Heart left ventricle (tissue), 16 donors: Measurements from ENCODE around the gene IBTK. TPM values are rescaled to one million over a fixed set of nuclear protein-coding genes. Genes with fewer than 3 reads are reported as not detected.

Experiments used
- ATAC-seq, 4 donors: fragments of 200-7000 bp; cut with Tn5 transposase; one replicate each; pipeline ENCODE4 v1.9.1; 2020 to 2022; ENCODE audit warnings: moderate library complexity in 4 of 4, mild to moderate bottlenecking in 3 of 4, moderate number of reproducible peaks in 1 of 4
- DNase-seq, 5 donors: peaks; one replicate each; pipeline ENCODE4 v3.0.0-alpha.2; 2020
- H3K27ac ChIP-seq, 12 donors: fragments of 200-600 bp; sonication (generic) in 4 of 12; one replicate each; pipeline versions ENCODE4 v1.5.0 to v1.8.0; 2016 to 2022; ENCODE audit warnings: mild to moderate bottlenecking in 2 of 12
- H3K27me3 ChIP-seq, 9 donors: fragments of 200-600 bp; sonication (generic) in 2 of 9; one replicate each; pipeline versions ENCODE4 v1.5.1 to v1.8.0; 2016 to 2022; ENCODE audit warnings: mild to moderate bottlenecking in 3 of 9
- H3K36me3 ChIP-seq, 9 donors: fragments of 200-600 bp; sonication (generic) in 2 of 9; one replicate each; pipeline versions ENCODE4 v1.5.0 to v1.8.0; 2018 to 2022; ENCODE audit warnings: mild to moderate bottlenecking in 2 of 9
- H3K4me1 ChIP-seq, 12 donors: fragments of 200-600 bp; sonication (generic) in 4 of 12; one replicate each; pipeline versions ENCODE4 v1.5.0 to v1.8.0; 2016 to 2022; ENCODE audit warnings: mild to moderate bottlenecking in 3 of 12
- H3K4me3 ChIP-seq, 12 donors: fragments of 200-600 bp; sonication (generic) in 4 of 12; one replicate each; pipeline versions ENCODE4 v1.5.0 to v1.8.0; 2017 to 2022; ENCODE audit warnings: mild to moderate bottlenecking in 9 of 12, moderate library complexity in 4 of 12
- H3K9me3 ChIP-seq, 12 donors: fragments of 200-600 bp; sonication (generic) in 4 of 12; one replicate each; pipeline versions ENCODE4 v1.5.0 to v1.8.0; 2016 to 2022; ENCODE audit warnings: mild to moderate bottlenecking in 1 of 12
- POLR2A ChIP-seq, 2 donors: fragments of 450-650 bp; IDR thresholded peaks; one replicate each; pipeline ENCODE4 v1.6.1; 2017; ENCODE audit warnings: antibody characterized with exemption in 2 of 2, mild to moderate bottlenecking in 2 of 2, moderate library complexity in 2 of 2
- WGBS, 4 donors: extraction: QIAGEN DNeasy Blood & Tissue Kit in 2 of 4; methylation state at CpG; one replicate each; pipeline versions ENCODE4 v1.1.5 to v1.1.7; 2013 to 2018; 5-methylcytosine and 5-hydroxymethylcytosine counted together
- intact Hi-C, 10 donors: fragments of 100-400 bp; cut with DNase I; formaldehyde crosslinking; loops; one replicate each; pipeline versions ENCODE4 v1.11.1 to v1.14.2; 2022
- polyA plus RNA-seq, 2 donors: library from polyadenylated mRNA; stranded (reverse); fragments of 200-250 nt; gene quantifications; one replicate each; pipeline ENCODE4 v1.2.3, GENCODE V29; 2013
- total RNA-seq, 9 donors: library from RNA; depleted of rRNA in 2 of 9; stranded (reverse); fragments of >200 nt in 2 of 9; fragmentation: NEBNext Ultra II Directional in 3 of 9; extraction: Animal tissue kit (Norgen Biotek cat#: 25700) in 3 of 9; gene quantifications; one replicate each; pipeline versions ENCODE4 v1.1.0 to v1.2.4, GENCODE V29; 2016 to 2023
- TF ChIP-seq, protein P1 (sequence below), 12 donors: fragments of 200-600 bp; sonication (generic) in 4 of 12; IDR thresholded peaks; one replicate each; pipeline versions ENCODE4 v1.5.0 to v1.8.0; 2018 to 2022; ENCODE audit warnings: antibody characterized with exemption in 12 of 12, mild to moderate bottlenecking in 5 of 12
- donor health status: ischemic (EF 13 %, LVEDD 7.1; RV severe dilation, severe dysfunction).
- donor health status: healthy with polysubstance abuse.
- donor health status: DM: no; HTN: yes; CAD: no.
- donor health status: DM: no; HTN: no; CAD: no.
- donor health status: ischemic (EF 25% LVEDD 6.9; RV normal size, moderate dysfunction).
- donor health status: ischemic (EF 25% LVEDD 5.7; RV mildly dilated, moderate dysfunction).
- donor health status: healthy.
- donor health status: DM: yes; HTN: yes; CAD: no.
- donor health status: ischemic (EF 35%, LVEDD 5.7; RV mildly dilated, moderate dysfunction).
- donor health status: nonischemic (EF 11% LVEDD 7.7; RV severe dilation, severe dysfunction).
- donor health status: DM: yes; HTN: yes; CAD: no.
- donor health status: PGD.
- donor health status: ischemic (EF 29% LVEDD 5.4; RV normal size, mild dysfunction).
- donor health status: nonischemic (EF 23%, LVEDD 6.1; RV moderate dilation, normal function).

Gene IBTK
- total and polyA plus RNA-seq, 11 donors, result 19.4 to 39.2 (median 28.7) TPM

GRCh38 chr6:82277686-82278085 lies 30.1 kb upstream of the IBTK start:
- Histone ChIP-seq H3K4me1 (no peaks in the 10 kb centered on the region), H3K27me3 (no peaks in the 10 kb centered on the region), H3K9me3 (peaks cover 0 to 7% (median 0%) of the 10 kb centered on the region in 12 donors), H3K4me3 (no peak overlapping the region), H3K27ac (no peak overlapping the region), H3K36me3 (no peaks in the 10 kb centered on the region)
- no peak for TF ChIP-seq POLR2A (IDR thresholded peaks at IDR 0.05)
- TF ChIP-seq, protein P1, sequence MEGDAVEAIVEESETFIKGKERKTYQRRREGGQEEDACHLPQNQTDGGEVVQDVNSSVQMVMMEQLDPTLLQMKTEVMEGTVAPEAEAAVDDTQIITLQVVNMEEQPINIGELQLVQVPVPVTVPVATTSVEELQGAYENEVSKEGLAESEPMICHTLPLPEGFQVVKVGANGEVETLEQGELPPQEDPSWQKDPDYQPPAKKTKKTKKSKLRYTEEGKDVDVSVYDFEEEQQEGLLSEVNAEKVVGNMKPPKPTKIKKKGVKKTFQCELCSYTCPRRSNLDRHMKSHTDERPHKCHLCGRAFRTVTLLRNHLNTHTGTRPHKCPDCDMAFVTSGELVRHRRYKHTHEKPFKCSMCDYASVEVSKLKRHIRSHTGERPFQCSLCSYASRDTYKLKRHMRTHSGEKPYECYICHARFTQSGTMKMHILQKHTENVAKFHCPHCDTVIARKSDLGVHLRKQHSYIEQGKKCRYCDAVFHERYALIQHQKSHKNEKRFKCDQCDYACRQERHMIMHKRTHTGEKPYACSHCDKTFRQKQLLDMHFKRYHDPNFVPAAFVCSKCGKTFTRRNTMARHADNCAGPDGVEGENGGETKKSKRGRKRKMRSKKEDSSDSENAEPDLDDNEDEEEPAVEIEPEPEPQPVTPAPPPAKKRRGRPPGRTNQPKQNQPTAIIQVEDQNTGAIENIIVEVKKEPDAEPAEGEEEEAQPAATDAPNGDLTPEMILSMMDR (IDR thresholded peaks at IDR 0.05), result no peak
- DNase-seq (no peak), ATAC-seq (no peak)
- intact Hi-C loops, result loop anchor here in 1 of 10 donors (10.0 kb wide), 1 partner anchor 437 kb away; no protein-coding TSS in a partner anchor

DNA sequence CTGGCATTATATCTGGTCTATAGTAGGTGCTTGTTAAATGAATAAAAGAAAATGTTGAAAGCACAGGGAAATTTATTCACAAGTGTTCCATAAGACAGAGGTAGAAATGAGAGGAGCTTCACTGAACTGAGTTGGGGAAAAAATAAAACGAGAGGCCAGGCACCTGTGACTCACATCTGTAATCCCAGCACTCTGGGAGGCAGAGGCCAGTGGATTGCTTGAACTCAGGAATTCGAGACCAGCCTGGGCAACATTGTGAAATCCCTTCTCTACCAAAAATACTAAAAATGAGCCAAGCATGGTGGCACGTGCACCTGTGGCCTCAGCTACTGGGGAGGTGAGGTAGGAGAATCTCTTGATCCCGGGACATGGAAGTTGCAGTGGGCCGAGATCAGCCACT lies 28.1 kb upstream of the IBTK start:
- DNase-seq, result no peak
- Histone ChIP-seq H3K27ac (no peak overlapping the region), H3K4me1 (no peaks in the 10 kb centered on the region), H3K27me3 (no peaks in the 10 kb centered on the region), H3K9me3 (peaks cover 0 to 7% (median 0%) of the 10 kb centered on the region in 12 donors), H3K36me3 (no peaks in the 10 kb centered on the region), H3K4me3 (no peak overlapping the region)
- WGBS, 4 donors, result 79 to 86% (median 82%) methylated on average over 5 of the region's 5 CpGs
- intact Hi-C loops, result loop anchor here in 1 of 10 donors (10.0 kb wide), 1 partner anchor 439 kb away; no protein-coding TSS in a partner anchor
- no peak for ATAC-seq
- TF ChIP-seq, protein P1 (IDR thresholded peaks at IDR 0.05), result no peak
- no peak for TF ChIP-seq POLR2A (IDR thresholded peaks at IDR 0.05)

DNA sequence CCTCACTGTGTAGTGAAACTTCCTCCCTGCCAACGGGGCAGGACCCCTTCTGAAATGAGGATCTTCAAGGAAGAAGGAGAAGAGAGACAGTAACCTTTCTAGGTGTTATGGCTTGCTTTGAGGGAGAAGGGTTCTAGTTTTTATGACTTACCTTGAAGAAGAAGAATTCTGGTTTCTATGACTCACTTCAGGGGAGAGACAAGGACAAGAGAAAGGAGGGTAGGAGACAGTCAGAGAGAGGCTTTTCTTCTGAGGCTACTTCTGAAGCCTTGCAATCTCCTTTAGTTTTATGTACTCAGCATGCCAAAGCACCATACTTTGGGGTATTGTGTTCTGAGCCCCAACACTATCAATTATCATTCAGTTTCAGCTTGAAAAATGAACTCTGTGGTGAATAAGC lies 25.8 kb upstream of the IBTK start:
- no peaks in the 10 kb centered on the region for H3K27me3 ChIP-seq
- no peak overlapping the region for H3K4me3 ChIP-seq
- ATAC-seq (no peak), DNase-seq (no peak)
- H3K36me3 ChIP-seq, result no peaks in the 10 kb centered on the region
- no peaks in the 10 kb centered on the region for H3K9me3 ChIP-seq
- 65 to 81% (median 75%) methylated on average over 1 of the region's 1 CpG for WGBS, 4 donors
- H3K27ac ChIP-seq, result no peak overlapping the region
- no peaks in the 10 kb centered on the region for H3K4me1 ChIP-seq
- intact Hi-C loops, result loop anchor here in 4 of 10 donors (5.0 to 10.0 kb wide), 4 partner anchors 439 to 784 kb away; no protein-coding TSS in a partner anchor
- no peak for TF ChIP-seq POLR2A (IDR thresholded peaks at IDR 0.05)
- TF ChIP-seq, protein P1 (IDR thresholded peaks at IDR 0.05), result no peak

- Histone ChIP-seq H3K4me3 (no peak overlapping the region), H3K36me3 (no peaks in the 10 kb centered on the region), H3K4me1 (no peaks in the 10 kb centered on the region), H3K27me3 (no peaks in the 10 kb centered on the region), H3K27ac (no peak overlapping the region), H3K9me3 (no peaks in the 10 kb centered on the region)
- ATAC-seq (no peak), DNase-seq (no peak)
- 68 to 74% (median 72%) methylated on average over 6 of the region's 6 CpGs for WGBS, 4 donors
- intact Hi-C loops, result loop anchor here in 9 of 10 donors (1.0 to 10.0 kb wide), 7 partner anchors 441 to 786 kb away; no protein-coding TSS in a partner anchor
- TF ChIP-seq POLR2A (IDR thresholded peaks at IDR 0.05), result no peak
- TF ChIP-seq, protein P1 (IDR thresholded peaks at IDR 0.05), result peak; percentile 52 to 74 (median 62)
Observed at GRCh38 chr6:82270881-82271635, 23.5 kb upstream of the IBTK start.
